HepG2 (cell line): Measurements from ENCODE around the gene PGPEP1. TPM values are rescaled to one million over a fixed set of nuclear protein-coding genes. Genes with fewer than 3 reads are reported as not detected.

Experiments
- ATAC-seq: fragments of 200-7000 bp; cut with Tn5 transposase; 3 replicates; pipeline ENCODE4 v1.9.1; 2020; ENCODE audit warnings: mild to moderate bottlenecking, moderate library complexity
- BruUV-seq: library from RNA; stranded (reverse); fragments of 400-500 nt; replicated peaks from 2 replicates; lab custom pipeline; 2021; lab: Mats Ljungman, UMichigan
- CTCF ChIA-PET: fragments of 300-600 bp; formaldehyde crosslinking; extraction: SDS; loops from one replicate; lab custom pipeline; 2021; ENCODE audit warnings: low total read pairs, inconsistent platforms, low intra/inter-chr PET ratio; lab: Yijun Ruan, JAX
- POLR2A ChIA-PET: fragments of 350-600 bp; sonication (Branson Sonifier 250); formaldehyde crosslinking; loops from one replicate; lab custom pipeline; 2020; ENCODE audit warnings: antibody characterized with exemption, inconsistent platforms; lab: Yijun Ruan, JAX
- DNase-seq: peaks from one replicate; pipeline ENCODE4 v3.0.0-alpha.2; 2015; ENCODE audit warnings: low spot score
- FAIRE-seq: peaks from 3 replicates; lab custom pipeline; 2011; peaks lifted over from hg19 to GRCh38; lab: Jason Lieb, UNC
- H2AFZ ChIP-seq: one replicate; pipeline ENCODE4 v1.6.1; 2011; ENCODE audit warnings: low read length, inconsistent platforms
- H3K27ac ChIP-seq: fragments of 300-600 bp; 3 replicates; pipeline ENCODE4 v1.8.0; 2011; ENCODE audit warnings: mixed run types, mild to moderate bottlenecking, mixed read lengths, low read length, inconsistent platforms; ENCODE audit not compliant: insufficient read depth; ENCODE audit errors: extremely low read length
- H3K27me3 ChIP-seq, 2 experiments: fragments of 200-600 bp in 1 of 2; 2 replicates in 1 of 2; 3 replicates in 1 of 2; pipeline versions ENCODE4 v1.6.0 to v1.8.0; 2011; ENCODE audit warnings: low read length in 2 of 2, mild to moderate bottlenecking in 2 of 2, moderate library complexity in 2 of 2, inconsistent platforms in 1 of 2; ENCODE audit not compliant: insufficient read depth in 2 of 2, control insufficient read depth in 1 of 2
- H3K36me3 ChIP-seq, 2 experiments: fragments of 200-600 bp in 1 of 2; replicated peaks in 1 of 2; 2 replicates in 1 of 2; 3 replicates in 1 of 2; pipeline versions ENCODE4 v1.5.1 to v1.8.0; 2011; ENCODE audit warnings: low read length in 2 of 2, inconsistent platforms in 1 of 2; ENCODE audit not compliant: insufficient read depth in 2 of 2, control insufficient read depth in 1 of 2
- H3K4me1 ChIP-seq: 2 replicates; pipeline ENCODE4 v1.5.1; 2012; ENCODE audit warnings: low read length, inconsistent platforms; ENCODE audit not compliant: insufficient read depth
- H3K4me2 ChIP-seq: 2 replicates; pipeline ENCODE4 v1.6.0; 2011; ENCODE audit warnings: low read depth, low read length, inconsistent platforms
- H3K4me3 ChIP-seq, 3 experiments: fragments of 200-600 bp in 1 of 3; sonication (generic), shearing (Covaris generic) in 1 of 3; replicated peaks in 1 of 3; 2 replicates each; pipeline ENCODE4 v1.5.1; 2011 to 2016; ENCODE audit warnings: low read length in 3 of 3, inconsistent platforms in 2 of 3, low read depth in 2 of 3, mild to moderate bottlenecking in 2 of 3, control low read depth in 1 of 3, mixed read lengths in 1 of 3; ENCODE audit not compliant: insufficient read depth in 1 of 3
- H3K79me2 ChIP-seq: one replicate; pipeline ENCODE4 v1.6.1; 2011; ENCODE audit warnings: low read length, inconsistent platforms; ENCODE audit not compliant: insufficient read depth
- H3K9ac ChIP-seq: 2 replicates; pipeline ENCODE4 v1.6.0; 2011; ENCODE audit warnings: mild to moderate bottlenecking, low read depth, low read length, inconsistent platforms; ENCODE audit not compliant: insufficient read depth
- H3K9me3 ChIP-seq: 2 replicates; pipeline ENCODE4 v1.5.1; 2012; ENCODE audit warnings: mild to moderate bottlenecking, low read length
- H4K20me1 ChIP-seq: 2 replicates; pipeline ENCODE4 v1.6.0; 2011; ENCODE audit warnings: inconsistent platforms, mild to moderate bottlenecking, low read length, moderate library complexity; ENCODE audit not compliant: insufficient read depth
- CEBPB ChIP-seq: IDR thresholded peaks from 2 replicates; pipeline ENCODE4 v1.6.1; 2011; ENCODE audit warnings: low read depth, low read length, improper control_type of control experiment, borderline replicate concordance
- CENPX ChIP-seq: sonication (generic); formaldehyde crosslinking; IDR thresholded peaks from 2 replicates; pipeline ENCODE4 v1.9.0; 2021; ENCODE audit warnings: mild to moderate bottlenecking, missing genetic modification reagents, moderate library complexity
- ELF1 ChIP-seq: sonication (generic); formaldehyde crosslinking; IDR thresholded peaks from 2 replicates; pipeline ENCODE4 v1.4.0; 2020; ENCODE audit warnings: missing genetic modification reagents
- HNRNPK ChIP-seq: fragments of 200-400 bp; formaldehyde crosslinking; IDR thresholded peaks from 2 replicates; pipeline ENCODE4 v1.6.1; 2018; ENCODE audit warnings: low read length, low read depth, moderate library complexity, mild to moderate bottlenecking; ENCODE audit not compliant: poor library complexity, severe bottlenecking
- JUND ChIP-seq: sonication (generic); formaldehyde crosslinking; IDR thresholded peaks from 2 replicates; pipeline ENCODE4 v1.8.0; 2022; ENCODE audit warnings: mild to moderate bottlenecking, missing genetic modification reagents
- KDM1A ChIP-seq: IDR thresholded peaks from 2 replicates; pipeline ENCODE4 v1.6.1; 2016; ENCODE audit warnings: missing compliant biosample characterization
- MAZ ChIP-seq, 2 experiments: sonication (generic) in 1 of 2; formaldehyde crosslinking in 1 of 2; IDR thresholded peaks; 2 replicates each; pipeline versions ENCODE4 v1.5.0 to v1.6.1; 2012 to 2020; ENCODE audit warnings: low read depth in 2 of 2, mild to moderate bottlenecking in 2 of 2, borderline replicate concordance in 1 of 2, improper control_type of control experiment in 1 of 2, low read length in 1 of 2, missing genetic modification reagents in 1 of 2, moderate library complexity in 1 of 2
- PCBP1 ChIP-seq: fragments of 200-400 bp; formaldehyde crosslinking; IDR thresholded peaks from 2 replicates; pipeline ENCODE4 v1.6.1; 2017; ENCODE audit warnings: mild to moderate bottlenecking, low read depth, low read length, borderline replicate concordance
- POLR2A ChIP-seq, 2 experiments: IDR thresholded peaks; 2 replicates each; pipeline ENCODE4 v1.6.1; 2011; ENCODE audit warnings: low read depth in 2 of 2, low read length in 2 of 2, mild to moderate bottlenecking in 1 of 2, moderate library complexity in 1 of 2; ENCODE audit not compliant: insufficient read depth in 1 of 2
- RAD21 ChIP-seq: fragments of 450-650 bp; formaldehyde crosslinking; IDR thresholded peaks from 2 replicates; pipeline ENCODE4 v1.5.0; 2020; ENCODE audit warnings: mild to moderate bottlenecking
- SAP130 ChIP-seq: IDR thresholded peaks from 2 replicates; pipeline ENCODE4 v1.6.1; 2016; ENCODE audit warnings: low read depth
- SIN3B ChIP-seq: fragments of 150-350 bp; IDR thresholded peaks from 2 replicates; pipeline ENCODE4 v1.6.1; 2014; ENCODE audit warnings: low read length
- SRSF4 ChIP-seq: fragments of 200-400 bp; formaldehyde crosslinking; IDR thresholded peaks from one replicate; pipeline ENCODE4 v1.6.1; 2018; ENCODE audit warnings: mild to moderate bottlenecking, low read depth, low read length, moderate library complexity; ENCODE audit not compliant: poor library complexity, severe bottlenecking
- WIZ ChIP-seq: sonication (generic); formaldehyde crosslinking; IDR thresholded peaks from 2 replicates; pipeline ENCODE4 v1.5.1; 2020; ENCODE audit warnings: mild to moderate bottlenecking, missing genetic modification reagents
- ZNF234 ChIP-seq: sonication (generic); formaldehyde crosslinking; conservative IDR thresholded peaks from 2 replicates; pipeline ENCODE4 v1.5.1; 2020; ENCODE audit warnings: mild to moderate bottlenecking, missing genetic modification reagents
- ZNF570 ChIP-seq: sonication (generic); formaldehyde crosslinking; IDR thresholded peaks from 2 replicates; pipeline ENCODE4 v1.4.0; 2020; ENCODE audit warnings: mild to moderate bottlenecking, missing genetic modification reagents, borderline replicate concordance
- ZNF629 ChIP-seq: sonication (generic); formaldehyde crosslinking; conservative IDR thresholded peaks from 2 replicates; pipeline ENCODE4 v1.5.0; 2020; ENCODE audit warnings: missing genetic modification reagents
- ZNF747 ChIP-seq: sonication (generic); formaldehyde crosslinking; IDR thresholded peaks from 2 replicates; pipeline ENCODE4 v1.8.1; 2023; ENCODE audit warnings: missing genetic modification reagents, mild to moderate bottlenecking, borderline replicate concordance
- ZNF777 ChIP-seq: sonication (generic); formaldehyde crosslinking; IDR thresholded peaks from 2 replicates; pipeline ENCODE4 v1.4.0; 2020; ENCODE audit warnings: missing genetic modification reagents
- WGBS: methylation state at CpG from one replicate; pipeline ENCODE4 v1.1.6; 2017; ENCODE audit warnings: low lambda C conversion rate; 5-methylcytosine and 5-hydroxymethylcytosine counted together
- in situ Hi-C: cut with HindIII; loops from 2 replicates; pipeline ENCODE4 v1.10.0; 2017; ENCODE audit warnings: low pct_unique_long_range_greater_than_20kb; ENCODE audit not compliant: extremely low pct_ligation_motif_present
- intact Hi-C: fragments of 100-400 bp; cut with micrococcal nuclease; formaldehyde crosslinking; loops from one replicate; pipeline ENCODE4 v1.10.0; 2022; ENCODE audit not compliant: unreplicated experiment
- polyA plus RNA-seq, 8 experiments: library from polyadenylated mRNA; depleted of rRNA in 3 of 8; stranded (reverse) in 7 of 8; unstranded in 1 of 8; fragments of >200 nt; fragmentation: Illumina TruSeq in 4 of 8; extraction: Trizol in 4 of 8; gene quantifications; 2 replicates each; pipeline versions ENCODE4 v1.2.1 to v1.2.3, GENCODE V29; 2011 to 2016; ENCODE audit warnings: low read depth in 4 of 8, missing spikeins in 1 of 8, mixed read lengths in 1 of 8; ENCODE audit not compliant: insufficient read depth in 1 of 8
- total RNA-seq, 5 experiments: library from RNA; depleted of rRNA; stranded (reverse); fragments of >200 nt; fragmentation: Illumina TruSeq; extraction: Trizol; gene quantifications; 2 replicates each; pipeline ENCODE4 v1.2.3, GENCODE V29; 2016; ENCODE audit warnings: low read depth in 1 of 5
- TF ChIP-seq, protein P1 (sequence below): sonication (generic); formaldehyde crosslinking; IDR thresholded peaks from 2 replicates; pipeline ENCODE4 v1.4.0; 2020; ENCODE audit warnings: missing genetic modification reagents
- TF ChIP-seq, protein P2 (sequence below): sonication (generic); formaldehyde crosslinking; IDR thresholded peaks from 2 replicates; pipeline ENCODE4 v1.4.0; 2020; ENCODE audit warnings: missing genetic modification reagents

Gene PGPEP1
- total and polyA plus RNA-seq, 2 of the 13 experiments (the other 11 are each of a cell fraction or from before 2014, with no cell fraction given), result 53.1 to 56.6 TPM

DNA sequence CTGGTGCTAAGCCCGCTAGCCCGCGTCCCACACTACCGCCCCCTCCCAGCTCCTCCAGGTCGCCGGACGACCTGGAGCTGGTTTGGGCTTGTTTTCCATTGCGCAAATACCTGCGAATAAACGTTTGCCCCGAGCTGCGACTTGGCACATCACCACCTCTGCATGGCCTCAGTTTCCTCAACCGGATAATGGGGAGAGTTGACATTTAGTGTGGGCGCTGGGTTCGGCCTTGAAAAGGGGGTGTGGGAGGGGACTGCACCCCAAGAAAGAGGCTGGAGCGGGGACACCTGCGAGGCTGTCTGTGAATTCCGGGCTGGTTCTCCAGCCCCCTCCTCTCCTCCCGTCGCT, 48.0 kb upstream of the PGPEP1 start:
- no peak for FAIRE-seq
- H3K9me3 ChIP-seq, result no peaks in the 10 kb centered on the region
- POLR2A ChIA-PET, result interaction anchor here (1.1 to 3.1 kb wide), 8 partner anchors 10 to 279 kb away, joined by 3 to 51 read pairs (median 7); partner anchors contain the start of genes IQCN, JUND, LSM4 and UBA52
- in situ Hi-C loops, result no loop called here
- peaks cover 74% of the 10 kb centered on the region for H3K4me1 ChIP-seq
- WGBS, result under 1% methylated on average over 20 of the region's 20 CpGs
- peak overlapping the region; percentile 78 for H3K9ac ChIP-seq
- CTCF ChIA-PET, result no interaction called here
- H3K79me2 ChIP-seq, result no peaks in the 10 kb centered on the region
- ATAC-seq, result peak; percentile 22
- no peak for DNase-seq
- no peaks in the 10 kb centered on the region for H3K36me3 ChIP-seq
- H3K27me3 ChIP-seq, result no peaks in the 10 kb centered on the region
- H3K27ac ChIP-seq, result peak overlapping the region; percentile 26
- intact Hi-C loops, result no loop called here
- H4K20me1 ChIP-seq, result no peaks in the 10 kb centered on the region
- no TSS peak for BruUV-seq
- H2AFZ ChIP-seq, result no peak overlapping the region
- H3K4me2 ChIP-seq, result peak overlapping the region; percentile 97
- H3K4me3 ChIP-seq, result peak overlapping the region; percentile 59 to 79 (median 63)
- TF ChIP-seq ZNF234 (CRISPR knock-in tag) (no peak), MAZ (IDR thresholded peaks at IDR 0.05; ENCODE audit: borderline replicate concordance, low read depth, low read length) (0 out of 2 replicates have a peak, but pooled peaks have one; percentile 4), MAZ (CRISPR knock-in tag; IDR thresholded peaks at IDR 0.05; ENCODE audit: low read depth) (no peak), ELF1 (no peak), CEBPB (peak; percentile 65; the same call in 1 of the 2 replicates), HNRNPK (peak; percentile 45), SAP130 (no peak; the same call in 1 of the 2 replicates), SRSF4 (no peak), WIZ (no peak), KDM1A (CRISPR knock-in tag) (peak; percentile 69), ZNF777 (peak; percentile 26; the same call in 1 of the 2 replicates), ZNF629 (peak; percentile 89), CENPX (CRISPR knock-in tag) (no peak), ZNF747 (CRISPR knock-in tag) (no peak), ZNF570 (CRISPR knock-in tag) (no peak), JUND (CRISPR knock-in tag) (no peak), POLR2A (IDR thresholded peaks at IDR 0.05; ENCODE audit: insufficient read depth in 1 of 2, low read depth in 2 of 2, low read length in 2 of 2) (0 out of 4 replicates have a peak, but pooled peaks of 1 of the 2 experiments have one; percentile 26), PCBP1 (0 out of 2 replicates have a peak, but pooled peaks have one; percentile 81), SIN3B (no peak), RAD21 (no peak)
- TF ChIP-seq, protein P1, sequence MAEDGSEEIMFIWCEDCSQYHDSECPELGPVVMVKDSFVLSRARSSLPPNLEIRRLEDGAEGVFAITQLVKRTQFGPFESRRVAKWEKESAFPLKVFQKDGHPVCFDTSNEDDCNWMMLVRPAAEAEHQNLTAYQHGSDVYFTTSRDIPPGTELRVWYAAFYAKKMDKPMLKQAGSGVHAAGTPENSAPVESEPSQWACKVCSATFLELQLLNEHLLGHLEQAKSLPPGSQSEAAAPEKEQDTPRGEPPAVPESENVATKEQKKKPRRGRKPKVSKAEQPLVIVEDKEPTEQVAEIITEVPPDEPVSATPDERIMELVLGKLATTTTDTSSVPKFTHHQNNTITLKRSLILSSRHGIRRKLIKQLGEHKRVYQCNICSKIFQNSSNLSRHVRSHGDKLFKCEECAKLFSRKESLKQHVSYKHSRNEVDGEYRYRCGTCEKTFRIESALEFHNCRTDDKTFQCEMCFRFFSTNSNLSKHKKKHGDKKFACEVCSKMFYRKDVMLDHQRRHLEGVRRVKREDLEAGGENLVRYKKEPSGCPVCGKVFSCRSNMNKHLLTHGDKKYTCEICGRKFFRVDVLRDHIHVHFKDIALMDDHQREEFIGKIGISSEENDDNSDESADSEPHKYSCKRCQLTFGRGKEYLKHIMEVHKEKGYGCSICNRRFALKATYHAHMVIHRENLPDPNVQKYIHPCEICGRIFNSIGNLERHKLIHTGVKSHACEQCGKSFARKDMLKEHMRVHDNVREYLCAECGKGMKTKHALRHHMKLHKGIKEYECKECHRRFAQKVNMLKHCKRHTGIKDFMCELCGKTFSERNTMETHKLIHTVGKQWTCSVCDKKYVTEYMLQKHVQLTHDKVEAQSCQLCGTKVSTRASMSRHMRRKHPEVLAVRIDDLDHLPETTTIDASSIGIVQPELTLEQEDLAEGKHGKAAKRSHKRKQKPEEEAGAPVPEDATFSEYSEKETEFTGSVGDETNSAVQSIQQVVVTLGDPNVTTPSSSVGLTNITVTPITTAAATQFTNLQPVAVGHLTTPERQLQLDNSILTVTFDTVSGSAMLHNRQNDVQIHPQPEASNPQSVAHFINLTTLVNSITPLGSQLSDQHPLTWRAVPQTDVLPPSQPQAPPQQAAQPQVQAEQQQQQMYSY, result no peak
- TF ChIP-seq, protein P2, sequence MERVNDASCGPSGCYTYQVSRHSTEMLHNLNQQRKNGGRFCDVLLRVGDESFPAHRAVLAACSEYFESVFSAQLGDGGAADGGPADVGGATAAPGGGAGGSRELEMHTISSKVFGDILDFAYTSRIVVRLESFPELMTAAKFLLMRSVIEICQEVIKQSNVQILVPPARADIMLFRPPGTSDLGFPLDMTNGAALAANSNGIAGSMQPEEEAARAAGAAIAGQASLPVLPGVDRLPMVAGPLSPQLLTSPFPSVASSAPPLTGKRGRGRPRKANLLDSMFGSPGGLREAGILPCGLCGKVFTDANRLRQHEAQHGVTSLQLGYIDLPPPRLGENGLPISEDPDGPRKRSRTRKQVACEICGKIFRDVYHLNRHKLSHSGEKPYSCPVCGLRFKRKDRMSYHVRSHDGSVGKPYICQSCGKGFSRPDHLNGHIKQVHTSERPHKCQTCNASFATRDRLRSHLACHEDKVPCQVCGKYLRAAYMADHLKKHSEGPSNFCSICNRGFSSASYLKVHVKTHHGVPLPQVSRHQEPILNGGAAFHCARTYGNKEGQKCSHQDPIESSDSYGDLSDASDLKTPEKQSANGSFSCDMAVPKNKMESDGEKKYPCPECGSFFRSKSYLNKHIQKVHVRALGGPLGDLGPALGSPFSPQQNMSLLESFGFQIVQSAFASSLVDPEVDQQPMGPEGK, result no peak
